ENCODE data around the gene WDR64. TPM values are rescaled to one million over a fixed set of nuclear protein-coding genes. Genes with fewer than 3 reads are reported as not detected.
A peak's percentile ranks its signal among the peaks of the same experiment; 100 is the strongest.

WDR64 gene
- total RNA-seq, 1 donor from 2014 or later: not detected

- intact Hi-C loops (cut with micrococcal nuclease): no loop called here
- ATAC-seq: no peak
- DNase-seq: no peak
Measured at GRCh38 chr1:241627453-241628259, 24.4 kb upstream of the WDR64 start.

GRCh38 chr1:241630005-241630404, 22.1 kb upstream of the WDR64 start:
- no peak for DNase-seq
- no peak for ATAC-seq
- intact Hi-C loops (cut with micrococcal nuclease): loop anchor here (10.0 kb wide), 1 partner anchor 105 kb away; no protein-coding TSS in a partner anchor

DNA sequence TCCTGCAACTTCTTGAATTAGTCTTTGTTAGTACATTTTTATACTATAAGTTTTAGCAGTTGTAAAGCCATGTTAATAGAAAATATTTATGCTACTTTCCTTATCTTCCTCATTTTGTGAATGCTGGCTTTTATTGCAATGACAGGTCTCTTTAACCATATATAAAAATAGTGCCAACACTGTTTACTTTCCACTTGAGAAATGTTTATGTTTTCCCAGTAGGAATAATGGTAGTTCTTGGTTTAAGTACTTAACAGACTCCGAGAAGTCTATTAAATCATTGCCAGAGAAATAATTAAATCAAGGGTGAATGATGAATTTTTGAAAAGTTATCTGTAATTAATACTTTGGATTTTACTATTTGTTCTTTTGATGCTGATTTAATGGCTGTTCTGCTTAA, 21.6 kb upstream of the WDR64 start:
- no peak for ATAC-seq
- DNase-seq: no peak
- intact Hi-C loops (cut with micrococcal nuclease): loop anchor here (10.0 kb wide), 1 partner anchor 106 kb away; no protein-coding TSS in a partner anchor

DNA sequence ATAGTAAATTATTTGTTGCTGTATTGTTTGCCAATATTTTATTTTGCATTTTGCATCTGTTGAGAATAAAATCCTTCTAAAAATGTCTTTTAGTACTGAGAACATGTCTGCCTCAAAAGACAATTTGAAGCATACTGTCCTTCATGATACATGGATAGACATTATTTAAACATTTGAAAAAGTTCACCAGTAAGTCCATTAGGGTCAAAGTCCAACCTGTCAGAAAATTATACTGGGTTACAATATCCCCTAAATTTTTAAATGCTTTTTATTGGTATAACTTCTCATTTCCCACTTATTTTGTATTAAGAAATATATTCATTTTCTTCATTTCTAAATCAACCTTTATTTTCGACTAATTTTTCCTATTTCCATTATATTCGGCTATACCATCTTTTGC, 21.2 kb upstream of the WDR64 start:
- intact Hi-C loops (cut with micrococcal nuclease): loop anchor here (10.0 kb wide), 1 partner anchor 106 kb away; no protein-coding TSS in a partner anchor

GRCh38 chr1:241631674-241632073, 20.4 kb upstream of the WDR64 start:
- no peak for DNase-seq
- intact Hi-C loops (cut with micrococcal nuclease): loop anchor here (10.0 kb wide), 1 partner anchor 107 kb away; no protein-coding TSS in a partner anchor
- no peak for ATAC-seq

More for the DNA sequence above, 21.2 kb upstream of the WDR64 start:
- DNase-seq: no peak
- ATAC-seq: no peak

DNA sequence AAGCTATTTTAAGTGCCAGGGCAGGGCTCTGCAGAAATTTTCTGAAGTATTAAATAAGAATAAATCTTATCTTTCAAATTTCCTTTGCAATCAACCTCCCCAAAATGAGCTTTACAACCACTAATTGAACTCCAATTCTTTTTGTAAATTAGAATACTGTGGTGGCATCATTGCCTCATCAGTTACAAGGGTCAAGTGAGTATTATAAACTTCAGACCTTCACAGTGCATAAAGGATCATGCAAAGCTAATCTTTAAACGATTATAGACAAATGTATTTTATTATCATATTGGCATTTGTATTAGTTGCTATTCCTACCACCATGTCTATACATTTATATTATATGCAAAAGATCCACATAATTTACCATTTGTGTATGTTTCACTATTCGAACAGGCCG, 19.1 kb upstream of the WDR64 start:
- ATAC-seq (no peak), DNase-seq (no peak)
- intact Hi-C loops (cut with micrococcal nuclease): loop anchor here (10.0 kb wide), 1 partner anchor 108 kb away; no protein-coding TSS in a partner anchor

DNA sequence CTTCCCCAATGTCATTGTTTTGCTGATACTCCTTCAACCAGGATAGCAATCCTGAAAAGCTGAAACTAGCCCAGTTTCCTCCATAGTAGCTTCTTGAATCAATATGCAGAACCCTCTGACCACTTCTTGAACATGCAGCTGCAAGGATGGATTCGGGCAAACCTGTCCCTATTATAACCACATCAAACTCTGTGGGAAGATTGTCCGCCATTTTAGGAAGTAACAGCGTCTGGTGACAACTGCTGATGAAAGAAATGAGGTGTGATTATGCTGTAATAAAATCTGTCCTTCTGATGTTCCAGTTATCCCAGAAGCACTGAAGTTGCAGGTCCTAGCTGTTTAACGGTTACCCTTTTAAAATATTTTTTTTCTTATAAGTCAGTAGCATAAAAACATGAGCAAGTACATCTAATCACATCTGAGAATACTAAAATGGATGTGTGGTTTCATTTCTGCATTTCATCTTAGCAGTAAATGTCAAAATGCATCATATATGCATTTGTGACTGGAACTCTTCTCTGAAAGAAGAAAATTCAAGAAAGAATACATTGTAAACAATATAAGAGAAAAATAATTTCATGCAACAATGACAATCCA, 16.4 kb upstream of the WDR64 start:
- intact Hi-C loops (cut with micrococcal nuclease): loop anchor here (10.0 kb wide), 1 partner anchor 111 kb away; no protein-coding TSS in a partner anchor
- ATAC-seq (no peak), DNase-seq (no peak)

DNA sequence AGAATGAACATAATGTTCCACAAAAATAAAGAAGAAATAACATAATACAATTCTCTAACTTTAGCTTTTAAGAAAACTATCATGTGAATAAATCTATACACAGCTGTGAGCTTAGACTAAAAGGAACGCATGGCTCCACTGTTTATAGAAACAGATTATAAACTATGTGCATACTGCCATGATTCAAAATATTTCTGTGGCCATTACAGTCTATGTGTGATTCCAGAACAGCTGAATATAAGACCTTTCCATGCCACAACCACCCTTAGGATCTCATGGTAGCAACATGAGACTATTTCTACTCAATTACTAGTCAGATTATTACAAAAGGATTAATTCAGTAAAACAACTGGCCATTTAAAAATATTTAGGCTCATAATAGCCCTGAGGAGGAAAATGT, 15.8 kb upstream of the WDR64 start:
- no peak for DNase-seq
- no peak for ATAC-seq
- intact Hi-C loops (cut with micrococcal nuclease): loop anchor here (10.0 kb wide), 1 partner anchor 111 kb away; no protein-coding TSS in a partner anchor

DNA sequence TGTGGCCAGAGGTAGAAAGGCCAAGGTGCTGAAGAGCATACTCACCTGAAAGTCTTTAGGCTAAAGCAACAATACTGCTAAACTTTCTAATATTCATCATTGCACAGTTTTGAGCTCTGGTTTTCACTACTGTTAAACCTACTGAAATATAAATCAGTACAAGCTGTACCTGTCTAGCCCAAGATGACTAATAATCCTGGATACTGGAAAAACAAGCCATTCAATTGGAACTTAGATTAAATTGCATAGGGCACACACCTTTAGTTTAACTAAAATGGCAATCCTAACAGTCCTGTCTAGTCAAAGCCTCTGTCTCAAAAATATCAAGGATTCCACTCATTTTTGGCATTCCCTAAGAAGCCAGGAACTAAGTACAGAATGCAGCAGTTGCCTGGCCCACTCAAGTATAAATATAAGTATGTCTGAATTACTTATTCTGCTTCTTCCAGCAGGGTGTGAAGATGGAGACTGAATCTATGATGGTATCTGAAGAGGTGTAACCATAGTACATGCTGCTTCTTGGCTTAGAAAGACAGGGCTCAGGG, 15.0 kb upstream of the WDR64 start:
- ATAC-seq (no peak), DNase-seq (no peak)
- intact Hi-C loops (cut with micrococcal nuclease): loop anchor here (10.0 kb wide), 1 partner anchor 112 kb away; no protein-coding TSS in a partner anchor

DNA sequence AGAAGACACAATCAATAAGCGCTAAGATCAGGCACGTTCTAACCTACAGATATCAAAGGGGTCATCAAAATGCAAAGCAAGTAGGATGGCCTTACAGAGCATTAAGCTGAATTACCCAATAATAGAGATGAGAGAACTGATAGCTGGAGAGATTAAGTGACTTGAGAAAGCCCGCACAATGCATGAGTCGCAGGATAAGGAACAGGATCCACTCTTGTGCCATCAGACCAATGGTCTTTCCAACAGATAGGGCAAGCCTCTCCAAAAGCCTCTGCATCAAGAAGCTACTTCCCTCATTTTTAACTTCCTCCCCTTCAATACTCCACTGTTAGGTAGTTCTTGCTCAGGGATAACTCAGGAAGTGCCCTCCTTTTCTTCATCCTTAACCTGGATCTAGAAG, 14.5 kb upstream of the WDR64 start:
- ATAC-seq (no peak), DNase-seq (no peak)
- intact Hi-C loops (cut with micrococcal nuclease): loop anchor here (10.0 kb wide), 1 partner anchor 113 kb away; no protein-coding TSS in a partner anchor

GRCh38 chr1:241638099-241638682, 13.9 kb upstream of the WDR64 start:
- DNase-seq (no peak), ATAC-seq (no peak)
- intact Hi-C loops (cut with micrococcal nuclease): loop anchor here (10.0 kb wide), 1 partner anchor 113 kb away; no protein-coding TSS in a partner anchor

DNA sequence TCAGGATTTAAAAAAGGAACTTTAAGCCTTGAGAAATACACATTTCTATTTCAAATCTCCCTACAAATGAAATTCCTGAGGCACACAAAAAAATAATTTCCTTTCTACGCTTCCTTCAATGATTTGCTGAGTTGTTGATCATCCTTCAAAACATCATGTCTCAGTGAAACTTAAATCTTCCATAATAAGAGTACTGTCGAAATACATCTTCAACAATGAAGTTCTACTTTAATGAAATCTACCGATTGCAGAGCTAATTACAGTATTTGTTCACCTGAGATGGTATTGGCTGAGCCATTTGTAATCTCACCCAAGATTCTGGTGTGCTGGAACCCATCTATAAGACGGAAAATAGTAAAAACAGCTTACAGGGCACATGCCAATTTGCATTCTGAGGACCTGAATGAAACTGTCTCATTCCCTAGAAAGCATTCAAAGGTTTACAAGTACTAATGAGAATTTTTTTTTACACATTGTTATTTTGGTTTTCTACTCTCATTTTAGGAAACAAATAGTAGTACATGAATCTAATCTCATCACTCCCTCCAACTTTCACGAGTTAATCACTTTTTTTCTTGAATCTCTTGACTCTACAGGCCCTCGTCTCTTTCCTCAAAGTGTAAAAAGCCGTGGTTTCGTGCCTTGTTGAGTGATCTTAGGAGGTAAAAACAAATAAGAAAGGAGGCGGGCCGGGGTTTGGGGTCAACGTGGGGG, 13.0 kb upstream of the WDR64 start:
- DNase-seq (no peak), ATAC-seq (no peak)
- intact Hi-C loops (cut with micrococcal nuclease): loop anchor here (10.0 kb wide), 1 partner anchor 114 kb away; no protein-coding TSS in a partner anchor

GRCh38 chr1:241639623-241640148, 12.4 kb upstream of the WDR64 start:
- DNase-seq: no peak
- intact Hi-C loops (cut with micrococcal nuclease): loop anchor here (10.0 kb wide), 1 partner anchor 115 kb away; no protein-coding TSS in a partner anchor
- peak; percentile 27 for ATAC-seq

GRCh38 chr1:241640149-241640866, 11.8 kb upstream of the WDR64 start, which contains the start of the genes CHML and OPN3:
TSS of gene CHML (minus strand) at chr1:241640369. CDS start at chr1:241635766, 4,603 bp downstream.
TSS of gene OPN3 (minus strand) at chr1:241640369. CDS start at chr1:241640254, 115 bp downstream.
- DNase-seq: peak; percentile 98
- intact Hi-C loops (cut with micrococcal nuclease): no loop called here
- peak; percentile 100 for ATAC-seq

DNA sequence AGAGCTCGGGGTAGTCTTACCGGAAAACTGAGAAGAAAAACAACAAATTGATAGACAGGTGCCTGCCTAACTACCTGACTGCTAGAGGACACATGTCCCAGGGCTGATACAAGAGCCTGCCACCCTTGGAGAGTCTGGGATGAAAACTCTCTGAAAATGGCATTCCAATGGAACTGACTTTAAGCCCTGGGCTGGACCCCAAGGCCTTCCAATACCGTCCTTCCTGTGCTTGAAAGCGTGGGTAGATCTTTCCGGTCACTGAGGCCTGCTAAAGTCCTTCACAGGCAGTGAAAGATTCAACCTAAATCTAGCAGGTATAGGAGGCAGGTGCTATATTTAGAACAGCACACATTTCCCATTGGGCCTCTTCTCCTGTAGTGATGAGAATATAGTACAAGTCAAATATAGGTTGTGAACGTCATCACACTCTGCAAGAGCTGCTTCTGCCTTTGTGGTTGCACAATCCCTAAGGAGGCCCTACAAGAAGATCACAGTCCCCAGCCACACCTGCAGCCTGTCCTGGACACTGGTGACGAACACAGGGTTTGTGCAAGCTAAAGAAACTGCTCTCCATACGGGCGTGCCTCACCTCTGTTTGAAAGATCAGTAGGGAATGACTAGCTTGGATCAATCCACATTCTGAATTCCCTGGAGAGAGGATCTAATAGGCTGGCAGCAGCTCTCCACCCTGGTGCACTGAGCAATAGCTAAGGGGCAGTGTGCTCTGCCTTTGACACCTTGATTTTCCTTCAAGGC, 11.0 kb upstream of the WDR64 start:
- no peak for ATAC-seq
- intact Hi-C loops (cut with micrococcal nuclease): no loop called here

DNA sequence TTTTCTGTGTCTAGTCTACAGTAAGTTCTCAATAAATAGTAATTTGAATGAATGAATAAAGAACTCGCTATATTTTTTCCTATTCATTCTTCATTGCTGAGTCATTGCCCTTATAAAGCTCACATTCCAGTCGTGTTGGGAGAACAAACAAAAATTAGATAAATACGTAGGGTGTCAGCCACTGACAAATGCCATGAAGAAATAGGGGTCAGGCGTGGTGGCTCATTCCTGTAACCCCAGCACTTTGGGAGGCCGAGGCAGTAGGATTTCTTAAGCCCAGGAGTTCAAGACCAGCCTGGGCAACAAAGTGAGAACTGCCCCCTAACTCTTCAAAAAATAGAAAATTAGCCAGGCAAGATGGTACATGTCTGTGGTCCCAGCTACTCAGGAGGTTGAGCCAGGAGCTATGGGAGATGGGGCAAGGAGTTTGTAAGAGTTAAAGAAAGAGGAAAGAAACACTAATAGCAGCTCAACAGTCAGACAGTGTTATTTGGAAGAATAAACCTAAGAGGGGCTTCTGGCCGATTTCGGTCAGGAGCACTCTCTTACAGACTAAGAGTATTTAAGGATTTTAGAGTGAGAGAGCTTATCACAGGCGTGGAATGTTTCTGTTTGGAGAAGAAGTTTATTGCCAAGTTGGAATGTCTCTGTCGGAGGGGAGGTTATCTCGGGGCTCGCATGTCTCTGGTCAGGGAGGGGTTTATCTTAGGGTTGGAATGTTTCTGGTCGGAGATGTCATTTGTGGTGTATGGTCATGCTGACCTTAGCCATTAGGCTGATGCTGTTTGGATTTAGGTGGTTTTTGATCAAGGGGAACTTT, 10.1 kb upstream of the WDR64 start:
- no peak for ATAC-seq
- intact Hi-C loops (cut with micrococcal nuclease): no loop called here
- DNase-seq: no peak

More for the DNA sequence above, 11.0 kb upstream of the WDR64 start:
- DNase-seq: no peak

Data from left ventricle myocardium superior (tissue), 1 donor.